ENCODE data around the gene C11orf16. TPM values are rescaled to one million over a fixed set of nuclear protein-coding genes. Genes with fewer than 3 reads are reported as not detected.
A peak's percentile ranks its signal among the peaks of the same experiment; 100 is the strongest.

The C11orf16 gene
- total and polyA plus RNA-seq, 8 donors, result not detected

- no peak overlapping the region for H3K4me3 ChIP-seq
- intact Hi-C loops (cut with DNase I; ENCODE audit: low total_unique reads), result no loop called here
- no peaks in the 10 kb centered on the region for H3K36me3 ChIP-seq
- H3K27me3 ChIP-seq, result no peaks in the 10 kb centered on the region
- peaks cover 0 to 7% (median 0%) of the 10 kb centered on the region in 4 donors for H3K4me1 ChIP-seq
- no peak for DNase-seq
- H3K27ac ChIP-seq, result no peak overlapping the region
- TF ChIP-seq, protein P1, sequence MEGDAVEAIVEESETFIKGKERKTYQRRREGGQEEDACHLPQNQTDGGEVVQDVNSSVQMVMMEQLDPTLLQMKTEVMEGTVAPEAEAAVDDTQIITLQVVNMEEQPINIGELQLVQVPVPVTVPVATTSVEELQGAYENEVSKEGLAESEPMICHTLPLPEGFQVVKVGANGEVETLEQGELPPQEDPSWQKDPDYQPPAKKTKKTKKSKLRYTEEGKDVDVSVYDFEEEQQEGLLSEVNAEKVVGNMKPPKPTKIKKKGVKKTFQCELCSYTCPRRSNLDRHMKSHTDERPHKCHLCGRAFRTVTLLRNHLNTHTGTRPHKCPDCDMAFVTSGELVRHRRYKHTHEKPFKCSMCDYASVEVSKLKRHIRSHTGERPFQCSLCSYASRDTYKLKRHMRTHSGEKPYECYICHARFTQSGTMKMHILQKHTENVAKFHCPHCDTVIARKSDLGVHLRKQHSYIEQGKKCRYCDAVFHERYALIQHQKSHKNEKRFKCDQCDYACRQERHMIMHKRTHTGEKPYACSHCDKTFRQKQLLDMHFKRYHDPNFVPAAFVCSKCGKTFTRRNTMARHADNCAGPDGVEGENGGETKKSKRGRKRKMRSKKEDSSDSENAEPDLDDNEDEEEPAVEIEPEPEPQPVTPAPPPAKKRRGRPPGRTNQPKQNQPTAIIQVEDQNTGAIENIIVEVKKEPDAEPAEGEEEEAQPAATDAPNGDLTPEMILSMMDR (IDR thresholded peaks at IDR 0.05), result no peak
- TF ChIP-seq POLR2A (IDR thresholded peaks at IDR 0.05) (no peak), POLR2AphosphoS5 (IDR thresholded peaks at IDR 0.05) (no peak), EP300 (IDR thresholded peaks at IDR 0.05) (no peak)
- H3K9me3 ChIP-seq, result no peaks in the 10 kb centered on the region
- WGBS, 5 donors, result 75 to 91% (median 88%) methylated on average over 2 of the region's 2 CpGs
These were observed 54.0 kb downstream of the C11orf16 start for GRCh38 chr11:8878771-8879170.

GRCh38 chr11:8873741-8874405 lies 58.9 kb downstream of the C11orf16 start:
- DNase-seq, result peak in 1 of 2 donors; percentile 35
- WGBS, 5 donors, result 47 to 67% (median 61%) methylated on average over 6 of the region's 6 CpGs
- Histone ChIP-seq H3K27me3 (peaks cover 0 to 12% (median 9%) of the 10 kb centered on the region in 3 donors), H3K36me3 (no peaks in the 10 kb centered on the region), H3K4me1 (peaks cover 4 to 43% (median 21%) of the 10 kb centered on the region in 4 donors), H3K4me3 (no peak overlapping the region), H3K9me3 (no peaks in the 10 kb centered on the region), H3K27ac (peak overlapping the region in 2 of 5 donors; percentile 15 to 18)
- intact Hi-C loops (cut with DNase I; ENCODE audit: low total_unique reads), result no loop called here
- TF ChIP-seq EP300 (IDR thresholded peaks at IDR 0.05) (no peak), POLR2A (IDR thresholded peaks at IDR 0.05) (no peak), POLR2AphosphoS5 (IDR thresholded peaks at IDR 0.05) (no peak)
- TF ChIP-seq, protein P1 (IDR thresholded peaks at IDR 0.05), result no peak

GRCh38 chr11:8871962-8872361 lies 60.8 kb downstream of the C11orf16 start:
- peak overlapping the region in 2 of 4 donors; percentile 88 to 95 for H3K4me3 ChIP-seq
- TF ChIP-seq POLR2A (IDR thresholded peaks at IDR 0.05) (no peak), EP300 (IDR thresholded peaks at IDR 0.05) (no peak), POLR2AphosphoS5 (IDR thresholded peaks at IDR 0.05) (no peak)
- TF ChIP-seq, protein P1 (IDR thresholded peaks at IDR 0.05), result no peak
- DNase-seq, result peak; percentile 28 to 31
- intact Hi-C loops (cut with DNase I; ENCODE audit: low total_unique reads), result no loop called here
- H3K27me3 ChIP-seq, result peaks cover 0 to 12% (median 9%) of the 10 kb centered on the region in 3 donors
- H3K9me3 ChIP-seq, result no peaks in the 10 kb centered on the region
- H3K4me1 ChIP-seq, result peaks cover 4 to 59% (median 30%) of the 10 kb centered on the region in 4 donors
- peak overlapping the region; percentile 57 to 95 (median 92) for H3K27ac ChIP-seq
- H3K36me3 ChIP-seq, result no peaks in the 10 kb centered on the region
- 61 to 69% (median 64%) methylated on average over 6 of the region's 6 CpGs for WGBS, 5 donors

DNA sequence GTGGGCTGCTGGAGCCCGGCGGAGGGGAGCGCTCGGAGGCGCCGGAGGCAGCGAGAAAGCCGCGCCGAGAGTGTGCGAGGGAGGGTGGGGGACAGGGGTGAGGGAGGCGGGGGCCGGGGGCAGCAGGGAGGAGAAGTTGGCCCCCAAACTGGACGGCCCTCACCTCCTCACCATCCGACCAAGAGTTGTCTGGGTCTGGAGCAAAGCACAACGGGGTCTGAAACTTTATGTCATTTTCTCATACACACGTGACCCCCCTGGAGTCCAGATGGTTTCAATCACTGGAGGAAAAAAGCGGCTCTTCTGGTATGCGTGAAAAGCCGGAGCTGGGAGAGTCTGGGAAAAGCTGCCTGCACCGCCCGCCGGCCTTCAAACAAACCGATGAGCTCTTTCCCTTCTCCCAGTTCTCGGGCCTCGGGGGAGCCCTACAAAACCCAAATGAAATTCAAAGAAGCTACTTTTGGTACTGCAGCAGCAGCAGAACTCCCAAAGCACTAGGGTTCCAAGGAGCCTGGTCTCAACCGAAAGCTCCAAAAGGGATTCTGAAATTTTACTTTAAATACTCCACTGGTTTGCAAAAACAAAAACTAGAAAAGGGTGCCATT lies 61.5 kb downstream of the C11orf16 start:
- H3K4me3 ChIP-seq, result peak overlapping the region; percentile 88 to 96 (median 95)
- peaks cover 0 to 12% (median 9%) of the 10 kb centered on the region in 3 donors for H3K27me3 ChIP-seq
- peak overlapping the region; percentile 85 to 95 (median 92) for H3K27ac ChIP-seq
- intact Hi-C loops (cut with DNase I; ENCODE audit: low total_unique reads), result no loop called here
- TF ChIP-seq, protein P1 (IDR thresholded peaks at IDR 0.05), result no peak
- TF ChIP-seq POLR2AphosphoS5 (IDR thresholded peaks at IDR 0.05), result peak; percentile 14 to 71 (median 52)
- 2 to 4% (median 3%) methylated on average over 27 of the region's 27 CpGs for WGBS, 5 donors
- H3K36me3 ChIP-seq, result no peaks in the 10 kb centered on the region
- peak; percentile 56 to 95 for DNase-seq
- H3K4me1 ChIP-seq, result peaks cover 10 to 66% (median 31%) of the 10 kb centered on the region in 4 donors
- no peaks in the 10 kb centered on the region for H3K9me3 ChIP-seq
